ENCODE measurements around the gene NABP2.

NABP2 gene

DNA sequence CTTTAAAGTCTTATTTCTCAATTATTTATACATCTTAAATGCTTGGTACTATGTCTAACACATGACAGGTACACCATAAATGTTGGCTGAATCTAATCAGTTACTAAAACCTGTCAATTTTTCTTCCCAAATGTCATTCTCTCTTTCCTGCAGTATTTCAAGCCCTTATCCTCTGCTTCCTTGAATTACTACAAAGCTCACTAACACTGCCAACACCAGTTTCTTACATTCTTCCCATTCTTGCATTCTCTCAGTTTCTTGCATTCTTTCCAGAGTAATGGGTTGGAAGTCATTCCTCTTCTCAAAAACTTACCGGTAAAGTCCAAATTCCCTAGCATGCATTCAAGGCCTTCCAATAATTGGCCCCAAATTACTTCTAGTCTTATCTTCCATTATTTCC, 25.3 kb upstream of the NABP2 start:
- H3K4me1 Mint-ChIP-seq, result peaks cover 5 to 7% of the 10 kb centered on the region in 2 donors
- H3K27me3 Mint-ChIP-seq, result no peaks in the 10 kb centered on the region
- DNase-seq (no peak), ATAC-seq (replicated peaks) (no peak)
- peak overlapping the region; percentile 2 for H3K27ac Mint-ChIP-seq
- no peak overlapping the region for H3K4me3 Mint-ChIP-seq
- no peaks in the 10 kb centered on the region for H3K9me3 Mint-ChIP-seq
- H3K36me3 Mint-ChIP-seq, result no peaks in the 10 kb centered on the region

GRCh38 chr12:56202366-56202765, 21.8 kb upstream of the NABP2 start:
- Mint-ChIP-seq H3K27ac (peak overlapping the region; percentile 79), H3K27me3 (no peaks in the 10 kb centered on the region), H3K4me1 (peaks cover 11 to 22% of the 10 kb centered on the region in 2 donors), H3K36me3 (peaks cover 9 to 23% of the 10 kb centered on the region in 2 donors), H3K9me3 (no peaks in the 10 kb centered on the region), H3K4me3 (no peak overlapping the region)
- ATAC-seq (replicated peaks), result no peak
- no peak for DNase-seq

GRCh38 chr12:56202838-56203237, 21.3 kb upstream of the NABP2 start:
- Mint-ChIP-seq H3K36me3 (peaks cover 12 to 27% of the 10 kb centered on the region in 2 donors), H3K27me3 (no peaks in the 10 kb centered on the region), H3K4me3 (no peak overlapping the region), H3K27ac (peak overlapping the region; percentile 79), H3K9me3 (no peaks in the 10 kb centered on the region), H3K4me1 (peaks cover 15 to 25% of the 10 kb centered on the region in 2 donors)
- DNase-seq (no peak), ATAC-seq (replicated peaks) (no peak)

- Mint-ChIP-seq H3K27me3 (no peaks in the 10 kb centered on the region), H3K36me3 (peaks cover 12 to 35% of the 10 kb centered on the region in 2 donors), H3K4me3 (no peak overlapping the region), H3K9me3 (no peaks in the 10 kb centered on the region), H3K27ac (peak overlapping the region; percentile 9), H3K4me1 (peaks cover 15 to 22% of the 10 kb centered on the region in 2 donors)
- DNase-seq, result no peak
- no peak for ATAC-seq (replicated peaks)
Measured at GRCh38 chr12:56204275-56204674, 19.9 kb upstream of the NABP2 start.

DNA sequence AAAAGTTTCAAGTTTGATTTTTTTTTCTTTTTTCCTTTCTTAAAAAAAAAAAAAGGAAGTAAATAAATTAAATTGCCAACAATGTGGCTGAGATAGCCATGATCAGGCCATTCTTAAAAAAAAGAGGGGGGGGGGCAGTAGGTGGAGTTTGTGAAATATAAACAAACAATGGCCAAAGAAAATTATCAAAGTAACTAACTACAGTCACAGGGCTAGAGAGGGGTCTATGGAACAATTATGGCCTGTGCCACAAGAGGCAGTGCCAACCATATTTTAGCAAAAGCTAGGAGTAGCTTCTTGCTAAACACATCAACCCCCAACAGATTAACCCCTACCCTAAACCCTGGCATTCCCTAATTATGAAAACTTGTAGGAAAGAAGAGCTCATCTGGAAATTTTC, 18.7 kb upstream of the NABP2 start:
- ATAC-seq (replicated peaks) (peak; percentile 35 to 48), DNase-seq (no peak)
- H3K36me3 Mint-ChIP-seq, result peaks cover 20 to 44% of the 10 kb centered on the region in 2 donors
- peaks cover 19 to 24% of the 10 kb centered on the region in 2 donors for H3K4me1 Mint-ChIP-seq
- H3K4me3 Mint-ChIP-seq, result no peak overlapping the region
- no peaks in the 10 kb centered on the region for H3K27me3 Mint-ChIP-seq
- H3K27ac Mint-ChIP-seq, result peak overlapping the region; percentile 71
- no peaks in the 10 kb centered on the region for H3K9me3 Mint-ChIP-seq

DNA sequence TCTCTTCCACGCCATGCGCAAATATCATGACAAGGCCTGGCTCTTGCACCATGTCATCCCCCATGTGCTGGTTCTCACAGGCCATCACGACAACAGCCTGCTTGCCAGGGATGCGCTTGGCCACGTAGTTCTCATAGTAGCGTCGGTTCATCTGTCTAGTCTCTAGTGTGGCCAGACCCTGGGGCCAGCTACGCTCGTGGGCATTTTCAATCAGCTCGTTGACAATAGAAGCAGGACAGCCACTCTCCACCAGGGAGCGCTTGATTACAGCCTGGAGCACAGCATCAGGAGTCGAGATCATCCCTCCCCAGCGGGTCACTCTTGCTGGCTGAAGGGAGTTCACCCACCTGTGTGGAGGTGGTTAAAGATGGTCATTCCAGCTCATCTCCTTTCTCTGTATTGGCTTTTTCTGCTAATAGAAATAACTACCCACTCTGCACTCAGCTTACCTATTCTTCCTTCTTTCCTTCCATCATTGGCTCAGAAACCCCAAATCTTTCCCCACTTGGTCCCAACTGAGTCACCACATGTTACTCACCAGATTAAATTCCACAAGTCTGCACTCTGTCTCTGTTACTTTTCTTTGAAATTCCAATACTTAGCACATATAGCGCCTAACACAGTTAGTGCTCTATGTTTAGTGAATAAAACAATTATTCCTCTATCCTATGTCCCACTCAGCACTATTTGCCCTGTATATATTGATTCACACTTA, 17.5 kb upstream of the NABP2 start:
- ATAC-seq (replicated peaks) (peak; percentile 55 to 64), DNase-seq (peak; percentile 21)
- Mint-ChIP-seq H3K27ac (no peak overlapping the region), H3K36me3 (peaks cover 23 to 55% of the 10 kb centered on the region in 2 donors), H3K4me1 (peaks cover 20 to 26% of the 10 kb centered on the region in 2 donors), H3K9me3 (no peaks in the 10 kb centered on the region), H3K4me3 (no peak overlapping the region), H3K27me3 (no peaks in the 10 kb centered on the region)

DNA sequence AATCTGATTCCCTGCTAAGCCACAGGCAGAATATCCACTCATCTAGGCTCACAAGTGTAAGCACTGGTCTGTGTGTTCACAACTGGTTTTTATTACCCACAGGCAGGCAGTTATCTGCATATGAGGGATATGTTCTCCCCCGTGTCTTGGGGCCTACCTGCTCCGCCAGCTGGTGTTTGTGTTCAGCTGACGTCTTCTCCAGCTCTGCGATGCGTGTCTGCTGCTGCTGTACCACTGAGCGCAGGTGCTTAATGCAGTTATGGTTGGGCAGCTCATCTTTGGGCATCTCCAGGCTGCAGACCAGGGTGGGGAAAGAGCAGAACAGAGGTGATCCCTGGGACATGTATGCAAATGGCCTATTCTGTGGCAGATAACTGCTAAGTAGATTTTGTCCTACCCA, 16.1 kb upstream of the NABP2 start:
- H3K27me3 Mint-ChIP-seq, result no peaks in the 10 kb centered on the region
- peaks cover 28 to 60% of the 10 kb centered on the region in 2 donors for H3K36me3 Mint-ChIP-seq
- H3K27ac Mint-ChIP-seq, result peak overlapping the region; percentile 73
- DNase-seq (no peak), ATAC-seq (replicated peaks) (peak; percentile 78 to 82)
- peaks cover 13 to 25% of the 10 kb centered on the region in 2 donors for H3K4me1 Mint-ChIP-seq
- no peak overlapping the region for H3K4me3 Mint-ChIP-seq
- no peaks in the 10 kb centered on the region for H3K9me3 Mint-ChIP-seq

GRCh38 chr12:56212361-56212760, 11.8 kb upstream of the NABP2 start:
- peaks cover 12 to 26% of the 10 kb centered on the region in 2 donors for H3K4me1 Mint-ChIP-seq
- DNase-seq (no peak), ATAC-seq (replicated peaks) (no peak)
- H3K27me3 Mint-ChIP-seq, result no peaks in the 10 kb centered on the region
- no peak overlapping the region for H3K4me3 Mint-ChIP-seq
- peak overlapping the region; percentile 84 for H3K27ac Mint-ChIP-seq
- no peaks in the 10 kb centered on the region for H3K9me3 Mint-ChIP-seq
- H3K36me3 Mint-ChIP-seq, result peaks cover 38 to 57% of the 10 kb centered on the region in 2 donors

DNA sequence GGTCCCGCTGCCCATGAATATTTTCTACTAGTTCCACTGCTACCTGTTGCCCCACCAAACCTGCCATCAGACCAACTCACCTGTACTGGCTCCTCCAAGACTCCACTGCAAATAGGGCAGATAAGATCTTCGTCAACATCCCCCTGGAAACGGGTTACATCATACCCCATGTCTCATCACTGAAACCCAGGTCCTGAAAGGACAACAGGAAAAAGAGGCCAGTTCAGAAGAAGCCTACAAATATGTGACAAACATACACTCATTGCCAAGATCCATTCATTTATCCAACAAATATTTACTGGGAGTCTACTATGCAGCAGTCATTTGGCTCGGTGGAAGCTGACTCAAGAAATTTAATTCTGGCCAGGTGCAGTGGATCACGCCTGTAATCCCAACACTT, 10.3 kb upstream of the NABP2 start:
- no peak for ATAC-seq (replicated peaks)
- Mint-ChIP-seq H3K27me3 (no peaks in the 10 kb centered on the region), H3K4me1 (peaks cover 9 to 23% of the 10 kb centered on the region in 2 donors), H3K27ac (no peak overlapping the region), H3K36me3 (peaks cover 35 to 49% of the 10 kb centered on the region in 2 donors), H3K4me3 (no peak overlapping the region), H3K9me3 (no peaks in the 10 kb centered on the region)
- no peak for DNase-seq

- Mint-ChIP-seq H3K9me3 (no peaks in the 10 kb centered on the region), H3K36me3 (peaks cover 25 to 29% of the 10 kb centered on the region in 2 donors), H3K27ac (no peak overlapping the region), H3K4me3 (no peak overlapping the region), H3K27me3 (no peaks in the 10 kb centered on the region), H3K4me1 (peaks cover 13 to 24% of the 10 kb centered on the region in 2 donors)
- ATAC-seq (replicated peaks), result no peak
- no peak for DNase-seq
Measured at GRCh38 chr12:56216461-56216860, 7.7 kb upstream of the NABP2 start.

GRCh38 chr12:56219840-56220239, 4.3 kb upstream of the NABP2 start:
- peaks cover 25 to 47% of the 10 kb centered on the region in 2 donors for H3K4me1 Mint-ChIP-seq

GRCh38 chr12:56220611-56221231, 3.4 kb upstream of the NABP2 start:
- DNase-seq, result peak; percentile 9

More at GRCh38 chr12:56219840-56220239, 4.3 kb upstream of the NABP2 start:
- H3K27me3 Mint-ChIP-seq, result no peaks in the 10 kb centered on the region
- no peak overlapping the region for H3K27ac Mint-ChIP-seq
- ATAC-seq (replicated peaks) (no peak), DNase-seq (no peak)
- peaks cover 14 to 22% of the 10 kb centered on the region in 2 donors for H3K36me3 Mint-ChIP-seq
- H3K4me3 Mint-ChIP-seq, result peak overlapping the region; percentile 32 to 92
- no peaks in the 10 kb centered on the region for H3K9me3 Mint-ChIP-seq

DNA sequence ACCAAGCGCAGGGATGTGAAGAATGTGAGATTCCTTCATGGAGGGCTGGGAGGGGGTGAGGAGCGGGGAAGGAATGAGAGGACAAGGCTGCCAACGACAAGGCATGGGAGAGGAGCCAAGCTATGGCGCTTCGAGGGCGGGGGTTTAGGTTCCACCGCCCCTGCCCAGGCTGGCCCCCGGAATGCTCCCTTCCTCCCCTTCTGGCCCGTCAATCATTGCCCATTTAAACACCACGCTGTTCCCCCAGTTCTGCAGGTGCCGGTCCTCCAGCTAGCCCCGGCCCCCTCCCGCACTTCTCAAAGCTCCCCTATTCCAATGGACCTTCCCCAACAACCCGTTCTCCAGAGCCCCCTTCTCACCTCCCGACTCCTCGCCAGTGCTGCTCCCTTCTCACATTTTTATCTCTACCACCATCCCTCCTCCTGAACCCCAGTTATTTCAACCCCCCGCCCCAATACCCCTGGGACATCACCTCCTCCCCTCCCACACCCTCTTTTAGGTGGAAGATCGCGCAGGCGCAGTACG, 2.8 kb upstream of the NABP2 start:
- H3K4me1 Mint-ChIP-seq, result peaks cover 33 to 49% of the 10 kb centered on the region in 2 donors
- H3K27ac Mint-ChIP-seq, result peak overlapping the region; percentile 99
- H3K27me3 Mint-ChIP-seq, result no peaks in the 10 kb centered on the region
- H3K9me3 Mint-ChIP-seq, result no peaks in the 10 kb centered on the region
- ATAC-seq (replicated peaks) (peak; percentile 11 to 22), DNase-seq (no peak)
- H3K4me3 Mint-ChIP-seq, result peak overlapping the region; percentile 92 to 96
- peaks cover 13 to 23% of the 10 kb centered on the region in 2 donors for H3K36me3 Mint-ChIP-seq

More at GRCh38 chr12:56220611-56221231, 3.4 kb upstream of the NABP2 start:
- no peaks in the 10 kb centered on the region for H3K27me3 Mint-ChIP-seq
- peaks cover 33 to 49% of the 10 kb centered on the region in 2 donors for H3K4me1 Mint-ChIP-seq
- peak overlapping the region; percentile 99 for H3K27ac Mint-ChIP-seq
- no peaks in the 10 kb centered on the region for H3K9me3 Mint-ChIP-seq
- peaks cover 11 to 22% of the 10 kb centered on the region in 2 donors for H3K36me3 Mint-ChIP-seq
- peak; percentile 25 to 28 for ATAC-seq (replicated peaks)
- H3K4me3 Mint-ChIP-seq, result peak overlapping the region; percentile 92 to 96

- H3K4me1 Mint-ChIP-seq, result peaks cover 29 to 43% of the 10 kb centered on the region in 2 donors
- H3K27ac Mint-ChIP-seq, result peak within 1 kb of the TSS; percentile 99
- H3K27me3 Mint-ChIP-seq, result no peaks in the 10 kb centered on the region
- DNase-seq (peak; percentile 91), ATAC-seq (replicated peaks) (peak; percentile 86)
- H3K9me3 Mint-ChIP-seq, result no peaks in the 10 kb centered on the region
- peaks cover 7 to 20% of the 10 kb centered on the region in 2 donors for H3K36me3 Mint-ChIP-seq
- peak within 1 kb of the TSS; percentile 92 to 96 for H3K4me3 Mint-ChIP-seq
Measured at GRCh38 chr12:56221757-56222530, 2.2 kb upstream of the NABP2 start, which contains the start of gene RNF41. TSS of gene RNF41 (minus strand) at chr12:56221922. CDS start at chr12:56214047, 7,875 bp downstream.
